DND-41 (cell line): ENCODE results near the gene KRT27.

Source experiments
- ATAC-seq: fragments of 200-7000 bp; cut with Tn5 transposase; 3 replicates; pipeline ENCODE4 v1.9.1; 2021; ENCODE audit warnings: low read depth; ENCODE audit not compliant: insufficient read depth
- DNase-seq: peaks from one replicate; pipeline ENCODE4 v3.0.0-alpha.2; 2020
- H2AFZ ChIP-seq: 2 replicates; pipeline ENCODE4 v1.6.0; 2012; ENCODE audit warnings: low read depth, low read length
- H3K27ac ChIP-seq: 2 replicates; pipeline ENCODE4 v1.5.1; 2012; ENCODE audit warnings: low read length, inconsistent platforms
- H3K27me3 ChIP-seq: fragments of 200-600 bp; sonication (generic); 2 replicates; pipeline ENCODE4 v1.6.0; 2012; ENCODE audit warnings: low read length, mild to moderate bottlenecking, inconsistent platforms; ENCODE audit not compliant: insufficient read depth, poor library complexity
- H3K36me3 ChIP-seq: 2 replicates; pipeline ENCODE4 v1.5.1; 2012; ENCODE audit warnings: low read length, inconsistent platforms; ENCODE audit not compliant: insufficient read depth
- H3K4me1 ChIP-seq: 2 replicates; pipeline ENCODE4 v1.5.1; 2012; ENCODE audit warnings: mild to moderate bottlenecking, low read length; ENCODE audit not compliant: insufficient read depth
- H3K4me2 ChIP-seq: 2 replicates; pipeline ENCODE4 v1.6.0; 2012; ENCODE audit warnings: mild to moderate bottlenecking, moderate library complexity, low read length, inconsistent platforms; ENCODE audit not compliant: insufficient read depth
- H3K4me3 ChIP-seq, 2 experiments: fragments of 200-600 bp in 1 of 2; shearing (Covaris generic) in 1 of 2; 2 replicates each; pipeline ENCODE4 v1.5.1; 2012 to 2016; ENCODE audit warnings: inconsistent platforms in 2 of 2, low read length in 2 of 2, mild to moderate bottlenecking in 2 of 2, low read depth in 1 of 2, moderate library complexity in 1 of 2
- H3K79me2 ChIP-seq: 2 replicates; pipeline ENCODE4 v1.6.0; 2012; ENCODE audit warnings: low read length, inconsistent platforms; ENCODE audit not compliant: insufficient read depth
- H3K9ac ChIP-seq: 2 replicates; pipeline ENCODE4 v1.6.0; 2012; ENCODE audit warnings: low read depth, mild to moderate bottlenecking, inconsistent platforms, low read length, moderate library complexity
- H3K9me3 ChIP-seq: 2 replicates; pipeline ENCODE4 v1.5.1; 2012; ENCODE audit warnings: low read length, moderate library complexity, mild to moderate bottlenecking, inconsistent platforms; ENCODE audit not compliant: insufficient read depth, severe bottlenecking
- H4K20me1 ChIP-seq: 2 replicates; pipeline ENCODE4 v1.6.0; 2012; ENCODE audit warnings: low read length; ENCODE audit not compliant: insufficient read depth
- EZH2 ChIP-seq: IDR thresholded peaks from 3 replicates; pipeline ENCODE4 v1.6.1; 2012; ENCODE audit warnings: borderline replicate concordance, low read depth, mild to moderate bottlenecking, moderate library complexity, low read length, inconsistent platforms; ENCODE audit not compliant: severe bottlenecking
- TF ChIP-seq, protein P1 (sequence below): IDR thresholded peaks from 2 replicates; pipeline ENCODE4 v1.5.1; 2012; ENCODE audit warnings: borderline replicate concordance, low read length, moderate library complexity, mild to moderate bottlenecking; ENCODE audit not compliant: poor library complexity, severe bottlenecking; ENCODE audit errors: extremely low read depth

The KRT27 gene

DNA sequence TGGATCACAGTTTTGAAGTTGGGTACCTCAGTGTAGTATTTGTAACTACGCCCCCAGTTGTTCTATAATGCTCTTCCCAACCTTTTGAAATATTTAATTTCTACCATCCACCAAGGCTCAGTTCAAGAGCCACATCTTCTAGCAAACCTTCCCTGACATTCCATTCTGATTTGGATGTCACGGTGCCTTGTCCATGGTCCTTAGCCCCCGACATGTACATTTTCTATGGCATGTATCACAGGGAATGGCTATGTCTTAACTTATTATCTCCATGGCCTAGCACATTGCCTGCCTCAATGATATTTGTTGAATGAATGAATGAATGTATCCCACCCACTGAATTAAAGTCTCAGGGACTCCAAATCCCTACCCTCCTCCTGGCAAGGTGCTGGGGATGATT, 23.8 kb upstream of the KRT27 start:
- Histone ChIP-seq H3K4me2 (no peak overlapping the region), H3K27ac (no peak overlapping the region), H3K9ac (no peak overlapping the region), H2AFZ (no peak overlapping the region), H3K27me3 (peaks cover 23% of the 10 kb centered on the region), H3K9me3 (no peaks in the 10 kb centered on the region), H3K79me2 (no peaks in the 10 kb centered on the region), H3K4me1 (no peaks in the 10 kb centered on the region; the same call in 1 of the 2 replicates), H3K4me3 (no peak overlapping the region), H3K36me3 (no peaks in the 10 kb centered on the region), H4K20me1 (no peaks in the 10 kb centered on the region)
- no peak for DNase-seq
- ATAC-seq = no peak
- TF ChIP-seq, protein P1, sequence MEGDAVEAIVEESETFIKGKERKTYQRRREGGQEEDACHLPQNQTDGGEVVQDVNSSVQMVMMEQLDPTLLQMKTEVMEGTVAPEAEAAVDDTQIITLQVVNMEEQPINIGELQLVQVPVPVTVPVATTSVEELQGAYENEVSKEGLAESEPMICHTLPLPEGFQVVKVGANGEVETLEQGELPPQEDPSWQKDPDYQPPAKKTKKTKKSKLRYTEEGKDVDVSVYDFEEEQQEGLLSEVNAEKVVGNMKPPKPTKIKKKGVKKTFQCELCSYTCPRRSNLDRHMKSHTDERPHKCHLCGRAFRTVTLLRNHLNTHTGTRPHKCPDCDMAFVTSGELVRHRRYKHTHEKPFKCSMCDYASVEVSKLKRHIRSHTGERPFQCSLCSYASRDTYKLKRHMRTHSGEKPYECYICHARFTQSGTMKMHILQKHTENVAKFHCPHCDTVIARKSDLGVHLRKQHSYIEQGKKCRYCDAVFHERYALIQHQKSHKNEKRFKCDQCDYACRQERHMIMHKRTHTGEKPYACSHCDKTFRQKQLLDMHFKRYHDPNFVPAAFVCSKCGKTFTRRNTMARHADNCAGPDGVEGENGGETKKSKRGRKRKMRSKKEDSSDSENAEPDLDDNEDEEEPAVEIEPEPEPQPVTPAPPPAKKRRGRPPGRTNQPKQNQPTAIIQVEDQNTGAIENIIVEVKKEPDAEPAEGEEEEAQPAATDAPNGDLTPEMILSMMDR = no peak
- no peak for TF ChIP-seq EZH2

DNA sequence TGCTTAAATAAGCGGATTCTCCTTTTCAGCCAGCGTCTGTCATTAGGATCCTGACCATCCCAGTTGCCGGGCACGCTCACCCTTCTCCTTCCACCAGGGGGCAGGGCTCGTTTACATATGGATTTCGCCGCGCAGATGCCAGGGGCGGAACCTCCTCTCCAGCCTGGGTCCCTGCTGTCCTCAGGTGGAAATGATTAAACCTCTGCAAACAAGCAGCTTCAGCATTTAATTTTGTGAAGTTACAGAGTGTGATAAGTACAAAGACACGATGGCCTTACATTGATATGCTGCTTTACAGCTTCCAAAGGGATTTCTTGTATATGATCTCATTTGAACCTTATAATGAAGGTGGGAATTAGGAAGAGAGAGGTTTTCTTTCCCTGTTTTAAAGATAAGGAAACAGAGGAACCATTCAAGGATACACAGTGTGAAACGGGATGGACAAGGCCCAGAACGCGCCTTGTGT, 21.3 kb upstream of the KRT27 start:
- Histone ChIP-seq H3K27ac (no peak overlapping the region), H3K9ac (no peak overlapping the region), H3K36me3 (no peaks in the 10 kb centered on the region), H4K20me1 (no peaks in the 10 kb centered on the region), H3K4me3 (no peak overlapping the region), H3K79me2 (no peaks in the 10 kb centered on the region), H2AFZ (no peak overlapping the region), H3K4me1 (no peaks in the 10 kb centered on the region; the same call in 1 of the 2 replicates), H3K27me3 (peaks cover 34% of the 10 kb centered on the region), H3K4me2 (no peak overlapping the region), H3K9me3 (no peaks in the 10 kb centered on the region)
- TF ChIP-seq, protein P1 = peak; percentile 94
- no peak for TF ChIP-seq EZH2
- ATAC-seq (peak; percentile 96), DNase-seq (peak; percentile 76)

DNA sequence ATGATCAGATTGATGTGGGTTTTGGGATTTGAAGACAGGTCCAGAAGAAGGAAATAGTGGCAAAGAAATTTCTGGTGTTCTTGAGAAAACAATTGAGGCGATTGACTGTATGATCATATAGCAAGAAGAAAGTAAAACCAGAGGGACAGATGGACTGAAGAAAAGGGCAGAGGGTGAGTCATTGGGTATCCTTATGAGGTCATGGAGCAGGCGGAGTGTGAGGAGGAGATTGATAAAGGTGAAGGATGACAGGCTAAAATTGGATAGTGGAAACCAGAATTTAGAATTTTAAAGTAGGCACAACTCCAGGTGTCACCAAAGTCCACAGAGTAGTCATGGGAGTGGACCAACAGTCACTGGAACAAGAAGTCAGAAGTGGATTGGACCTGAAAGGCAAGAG, 18.8 kb upstream of the KRT27 start:
- H3K9me3 ChIP-seq = no peaks in the 10 kb centered on the region
- TF ChIP-seq, protein P1 = no peak
- no peak overlapping the region for H3K9ac ChIP-seq
- H3K27me3 ChIP-seq = peaks cover 37% of the 10 kb centered on the region
- DNase-seq (no peak), ATAC-seq (no peak)
- H3K79me2 ChIP-seq = no peaks in the 10 kb centered on the region
- no peak overlapping the region for H3K4me2 ChIP-seq
- H3K4me1 ChIP-seq = no peaks in the 10 kb centered on the region; the same call in 1 of the 2 replicates
- H3K27ac ChIP-seq = no peak overlapping the region
- H3K36me3 ChIP-seq = no peaks in the 10 kb centered on the region
- H2AFZ ChIP-seq = no peak overlapping the region
- H4K20me1 ChIP-seq = no peaks in the 10 kb centered on the region
- H3K4me3 ChIP-seq = no peak overlapping the region

DNA sequence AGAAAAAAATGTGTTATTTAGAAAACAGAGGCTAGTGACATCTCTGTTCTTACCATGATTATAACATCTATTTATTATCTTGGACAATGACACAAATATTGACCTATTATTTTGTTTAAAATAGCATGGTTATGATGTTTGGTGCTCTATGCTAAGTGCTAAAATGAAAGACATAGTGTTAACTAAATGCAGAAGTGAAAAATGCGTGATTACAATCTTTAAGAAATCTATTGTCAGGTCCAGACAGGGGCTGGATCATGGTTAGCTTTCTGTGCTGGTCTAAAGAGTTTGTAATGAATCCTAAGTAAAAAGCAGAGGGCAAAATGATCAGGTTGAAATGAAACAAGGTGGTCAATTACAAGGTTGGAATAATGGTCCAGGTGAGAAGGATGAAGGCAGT, 18.0 kb upstream of the KRT27 start:
- Histone ChIP-seq H3K36me3 (no peaks in the 10 kb centered on the region), H3K4me1 (no peaks in the 10 kb centered on the region; the same call in 1 of the 2 replicates), H3K9ac (no peak overlapping the region), H3K4me3 (no peak overlapping the region), H3K4me2 (no peak overlapping the region), H4K20me1 (no peaks in the 10 kb centered on the region), H2AFZ (no peak overlapping the region), H3K79me2 (no peaks in the 10 kb centered on the region), H3K27ac (no peak overlapping the region), H3K9me3 (no peaks in the 10 kb centered on the region), H3K27me3 (peaks cover 40% of the 10 kb centered on the region)
- no peak for ATAC-seq
- TF ChIP-seq EZH2 = no peak
- TF ChIP-seq, protein P1 = no peak
- DNase-seq = no peak
